IMR-90 (cell line): ENCODE data around the gene RNF213. TPM values are rescaled to one million over a fixed set of nuclear protein-coding genes. Genes with fewer than 3 reads are reported as not detected.

Experiments used
- ATAC-seq: fragments of 200-7000 bp; cut with Tn5 transposase; 2 replicates; pipeline ENCODE4 v1.9.1; 2020; ENCODE audit warnings: low read depth, mild to moderate bottlenecking, moderate library complexity
- BruUV-seq: library from RNA; stranded (reverse); fragments of 400-500 nt; replicated peaks from 2 replicates; lab custom pipeline; 2021; lab: Mats Ljungman, UMichigan
- CTCF ChIA-PET: fragments of 300-600 bp; formaldehyde crosslinking; extraction: SDS; loops from one replicate; lab custom pipeline; 2021; ENCODE audit warnings: antibody characterized with exemption; lab: Yijun Ruan, JAX
- POLR2A ChIA-PET: fragments of 300-600 bp; sonication (Branson Sonifier 250); formaldehyde crosslinking; loops from one replicate; lab custom pipeline; 2022; ENCODE audit warnings: antibody characterized with exemption; ENCODE audit not compliant: unreplicated experiment; lab: Charles Lee
- DNase-seq: peaks from one replicate; pipeline ENCODE4 v3.0.0; 2013
- H2AFZ ChIP-seq: replicated peaks from 2 replicates; pipeline ENCODE3; 2013; ENCODE audit warnings: low read length, mild to moderate bottlenecking; ENCODE audit not compliant: poor library complexity
- H2AK5ac ChIP-seq: 2 replicates; pipeline ENCODE4 v1.6.1; 2013; ENCODE audit warnings: low read depth, low read length, inconsistent platforms
- H2AK9ac ChIP-seq: replicated peaks from 2 replicates; pipeline ENCODE3; 2013; ENCODE audit warnings: mild to moderate bottlenecking, low read depth, low read length, moderate library complexity; ENCODE audit not compliant: poor library complexity
- H2BK120ac ChIP-seq: 2 replicates; pipeline ENCODE4 v1.6.1; 2013; ENCODE audit warnings: low read depth, low read length, inconsistent platforms
- H2BK15ac ChIP-seq: 3 replicates; pipeline ENCODE4 v1.6.1; 2013; ENCODE audit warnings: low read depth, low read length, inconsistent platforms
- H2BK20ac ChIP-seq: 2 replicates; pipeline ENCODE4 v1.6.1; 2013; ENCODE audit warnings: low read depth, mild to moderate bottlenecking, inconsistent platforms, low read length, moderate library complexity
- H2BK5ac ChIP-seq: 2 replicates; pipeline ENCODE4 v1.6.1; 2013; ENCODE audit warnings: mild to moderate bottlenecking, low read depth, low read length, inconsistent platforms; ENCODE audit not compliant: poor library complexity, severe bottlenecking
- H3K14ac ChIP-seq: replicated peaks from 2 replicates; pipeline ENCODE4 v1.6.1; 2013; ENCODE audit warnings: low read depth, low read length, inconsistent platforms
- H3K18ac ChIP-seq: 2 replicates; pipeline ENCODE4 v1.6.1; 2013; ENCODE audit warnings: low read depth, low read length, control low read depth
- H3K23ac ChIP-seq: 2 replicates; pipeline ENCODE4 v1.6.1; 2013; ENCODE audit warnings: low read depth, low read length, inconsistent platforms
- H3K27ac ChIP-seq: 2 replicates; pipeline ENCODE4 v1.5.1; 2013; ENCODE audit warnings: mild to moderate bottlenecking, control low read depth, low read length; ENCODE audit not compliant: insufficient read depth
- H3K27me3 ChIP-seq: 2 replicates; pipeline ENCODE4 v1.6.1; 2013; ENCODE audit warnings: low read length; ENCODE audit not compliant: control insufficient read depth, insufficient read depth
- H3K36me3 ChIP-seq: 2 replicates; pipeline ENCODE4 v1.6.1; 2013; ENCODE audit warnings: low read length, mixed read lengths; ENCODE audit not compliant: control insufficient read depth, insufficient read depth
- H3K4ac ChIP-seq: 2 replicates; pipeline ENCODE4 v1.6.1; 2013; ENCODE audit warnings: low read depth, low read length, inconsistent platforms
- H3K4me1 ChIP-seq: 2 replicates; pipeline ENCODE4 v1.6.1; 2013; ENCODE audit warnings: low read length, mixed read lengths; ENCODE audit not compliant: control insufficient read depth, insufficient read depth
- H3K4me2 ChIP-seq: 2 replicates; pipeline ENCODE4 v1.6.1; 2013; ENCODE audit warnings: low read depth, mild to moderate bottlenecking, control low read depth, low read length, moderate library complexity
- H3K4me3 ChIP-seq: 2 replicates; pipeline ENCODE4 v1.5.1; 2013; ENCODE audit warnings: low read depth, mild to moderate bottlenecking, control low read depth, low read length, moderate library complexity; ENCODE audit not compliant: insufficient read depth
- H3K56ac ChIP-seq: 2 replicates; pipeline ENCODE4 v1.6.1; 2013; ENCODE audit warnings: low read length, inconsistent platforms; ENCODE audit not compliant: insufficient read depth; ENCODE audit errors: extremely low read depth
- H3K79me1 ChIP-seq, 2 experiments: 2 replicates each; pipeline ENCODE4 v1.6.1; 2013; ENCODE audit warnings: low read length in 2 of 2, inconsistent platforms in 1 of 2, low read depth in 1 of 2
- H3K9ac ChIP-seq: 2 replicates; pipeline ENCODE4 v1.6.1; 2013; ENCODE audit warnings: low read depth, low read length, control low read depth
- H3K9me1 ChIP-seq: 2 replicates; pipeline ENCODE4 v1.6.1; 2013; ENCODE audit warnings: low read length, inconsistent platforms; ENCODE audit not compliant: insufficient read depth
- H3K9me3 ChIP-seq: 2 replicates; pipeline ENCODE4 v1.6.1; 2013; ENCODE audit warnings: low read length; ENCODE audit not compliant: control insufficient read depth, insufficient read depth
- H4K20me1 ChIP-seq: 2 replicates; pipeline ENCODE4 v1.6.1; 2013; ENCODE audit warnings: low read length, inconsistent platforms; ENCODE audit not compliant: insufficient read depth
- H4K5ac ChIP-seq: 2 replicates; pipeline ENCODE4 v1.6.1; 2013; ENCODE audit warnings: mild to moderate bottlenecking, low read depth, low read length, control low read depth
- H4K8ac ChIP-seq, 2 experiments: 2 replicates each; pipeline ENCODE4 v1.6.1; 2013; ENCODE audit warnings: low read depth in 2 of 2, low read length in 2 of 2, control low read depth in 1 of 2, inconsistent platforms in 1 of 2
- H4K91ac ChIP-seq: 2 replicates; pipeline ENCODE4 v1.6.1; 2013; ENCODE audit warnings: low read depth, low read length, inconsistent platforms; ENCODE audit not compliant: insufficient read depth
- BHLHE40 ChIP-seq: fragments of 150-350 bp; IDR thresholded peaks from 2 replicates; pipeline ENCODE4 v1.6.1; 2016; ENCODE audit warnings: mild to moderate bottlenecking, low read depth, low read length
- CHD1 ChIP-seq: IDR thresholded peaks from 2 replicates; pipeline ENCODE4 v1.6.1; 2012; ENCODE audit warnings: low read depth, low read length, improper control_type of control experiment
- FOS ChIP-seq: fragments of 150-350 bp; IDR thresholded peaks from 2 replicates; pipeline ENCODE4 v1.6.1; 2016; ENCODE audit warnings: low read depth, low read length
- MAFK ChIP-seq: IDR thresholded peaks from 2 replicates; pipeline ENCODE4 v1.6.1; 2012; ENCODE audit warnings: low read depth, low read length, improper control_type of control experiment
- MAZ ChIP-seq: IDR thresholded peaks from 2 replicates; pipeline ENCODE4 v1.6.1; 2012; ENCODE audit warnings: low read depth, mild to moderate bottlenecking, low read length, improper control_type of control experiment, moderate library complexity, borderline replicate concordance
- NFE2L2 ChIP-seq: fragments of 150-350 bp; IDR thresholded peaks from 2 replicates; pipeline ENCODE4 v1.6.1; 2016; ENCODE audit warnings: low read depth, mild to moderate bottlenecking, low read length
- POLR2A ChIP-seq: IDR thresholded peaks from 2 replicates; pipeline ENCODE4 v1.6.1; 2012; ENCODE audit warnings: mild to moderate bottlenecking, low read depth, low read length
- RAD21 ChIP-seq: IDR thresholded peaks from 2 replicates; pipeline ENCODE4 v1.6.1; 2012; ENCODE audit warnings: low read length, improper control_type of control experiment
- RCOR1 ChIP-seq: IDR thresholded peaks from 2 replicates; pipeline ENCODE4 v1.6.1; 2012; ENCODE audit warnings: mild to moderate bottlenecking, low read length, improper control_type of control experiment; ENCODE audit not compliant: insufficient replicate concordance
- RFX5 ChIP-seq: IDR thresholded peaks from 2 replicates; pipeline ENCODE4 v1.8.0; 2012; ENCODE audit warnings: low read depth, mild to moderate bottlenecking, low read length, moderate library complexity
- SMC3 ChIP-seq: fragments of 150-350 bp; IDR thresholded peaks from 2 replicates; pipeline ENCODE4 v1.6.1; 2016; ENCODE audit warnings: low read depth, mild to moderate bottlenecking, antibody characterized with exemption, low read length, moderate library complexity
- WGBS, 2 experiments: methylation state at CpG; one replicate each; pipeline versions ENCODE4 v1.1.5 to v1.1.7; 2013; ENCODE audit warnings: missing lambda C conversion rate in 2 of 2; ENCODE audit not compliant: insufficient read length in 1 of 2; ENCODE audit errors: extremely low coverage in 2 of 2; 5-methylcytosine and 5-hydroxymethylcytosine counted together
- dilution Hi-C: fragments of 300-500 bp; cut with HindIII; formaldehyde crosslinking; loops from one replicate; pipeline ENCODE4 v1.14.3; 2018; ENCODE audit warnings: low sequenced_read_pairs; ENCODE audit not compliant: unreplicated experiment
- in situ Hi-C: fragments of 300-500 bp; cut with MboI; formaldehyde crosslinking; loops from 3 replicates; pipeline ENCODE4 v1.14.3; 2019; ENCODE audit warnings: low sequenced_read_pairs, inconsistent platforms, mixed read lengths
- intact Hi-C: fragments of 100-400 bp; cut with micrococcal nuclease; formaldehyde crosslinking; loops from 2 replicates; pipeline ENCODE4 v1.10.0; 2022
- polyA plus RNA-seq, 3 experiments: library from polyadenylated mRNA; depleted of rRNA; stranded (reverse); fragments of >200 nt; gene quantifications; 2 replicates each; pipeline ENCODE4 v1.2.3, GENCODE V29; 2012; ENCODE audit warnings: low replicate concordance in 1 of 3
- total RNA-seq: library from RNA; depleted of rRNA; stranded (reverse); fragments of >200 nt; gene quantifications from 2 replicates; pipeline ENCODE4 v1.2.3, GENCODE V29; 2012
- TF ChIP-seq, protein P1 (sequence below): conservative IDR thresholded peaks from 2 replicates; pipeline ENCODE4 v1.5.1; 2012; ENCODE audit warnings: mild to moderate bottlenecking, low read depth, low read length, improper control_type of control experiment
- TF ChIP-seq, protein P2 (sequence below): fragments of 150-350 bp; IDR thresholded peaks from 2 replicates; pipeline ENCODE4 v1.6.1; 2017; ENCODE audit warnings: mild to moderate bottlenecking, antibody characterized with exemption, low read length, low read depth
- TF ChIP-seq, protein P3 (sequence below): fragments of 150-350 bp; IDR thresholded peaks from 2 replicates; pipeline ENCODE4 v1.6.1; 2016; ENCODE audit warnings: low read depth, mild to moderate bottlenecking, low read length, moderate library complexity, borderline replicate concordance

RNF213 gene
- total and polyA plus RNA-seq, 2 of the 4 experiments (the other 2 are of a cell fraction), result 23.4 to 36.0 TPM

DNA sequence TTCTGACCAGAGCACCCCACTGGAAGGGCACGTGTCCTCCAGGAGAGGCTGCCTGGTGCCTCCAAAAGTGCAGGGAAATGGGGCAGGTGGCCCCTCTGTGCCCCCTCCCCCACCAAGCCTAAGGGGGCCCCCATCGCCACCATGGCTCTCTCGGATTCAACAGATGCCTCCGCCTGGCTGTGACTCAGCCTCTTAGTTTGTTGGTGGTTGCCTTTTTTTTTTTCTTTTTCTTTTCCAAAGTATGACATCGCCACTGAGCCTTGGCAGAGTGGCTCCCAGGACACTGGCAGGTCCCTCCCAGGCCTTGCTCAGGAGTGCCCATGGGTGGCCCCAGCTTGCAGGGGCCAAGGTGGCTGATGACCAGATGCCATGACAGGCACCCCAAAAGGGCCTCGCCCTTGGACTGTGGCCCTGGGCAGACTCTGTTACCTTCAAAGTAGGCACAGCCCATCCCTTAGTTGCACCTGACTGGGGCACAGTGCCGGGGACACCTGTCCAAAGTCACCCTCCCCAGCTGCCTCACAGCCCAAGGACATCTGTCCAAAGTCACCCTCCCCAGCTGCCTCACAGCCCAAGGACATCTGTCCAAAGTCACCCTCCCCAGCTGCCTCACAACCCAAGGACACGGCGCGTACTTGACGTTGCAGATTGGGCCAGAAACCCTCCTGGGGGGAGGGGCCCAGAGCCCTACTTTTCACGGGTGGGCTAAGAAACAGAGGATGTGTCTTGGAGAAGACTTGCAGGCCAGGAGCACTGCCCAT lies 186.2 kb downstream of the RNF213 start:
- dilution Hi-C loops, result no loop called here
- no peak overlapping the region for H2BK120ac ChIP-seq
- H3K9me3 ChIP-seq, result no peaks in the 10 kb centered on the region
- H4K8ac ChIP-seq, result no peak overlapping the region
- no peak overlapping the region for H3K56ac ChIP-seq
- no peak overlapping the region for H4K91ac ChIP-seq
- no peaks in the 10 kb centered on the region; the same call in 1 of the 2 replicates for H4K20me1 ChIP-seq
- no peak overlapping the region for H2BK15ac ChIP-seq
- H2AK9ac ChIP-seq, result no peak overlapping the region
- 0 out of 4 replicates have a peak, but pooled peaks cover 0 to 5% of the 10 kb centered on the region in 2 experiments for H3K79me1 ChIP-seq
- H3K14ac ChIP-seq, result no peak overlapping the region
- no peak overlapping the region for H2BK20ac ChIP-seq
- BruUV-seq, result no TSS peak
- in situ Hi-C loops, result no loop called here
- no peak overlapping the region for H2BK5ac ChIP-seq
- no peak overlapping the region for H2AK5ac ChIP-seq
- no peak overlapping the region for H3K4me3 ChIP-seq
- ChIA-PET CTCF (no interaction called here), POLR2A (no interaction called here)
- no peak overlapping the region for H3K27ac ChIP-seq
- no peak overlapping the region for H3K9ac ChIP-seq
- no peak overlapping the region for H3K4ac ChIP-seq
- H2AFZ ChIP-seq, result no peak overlapping the region
- H3K36me3 ChIP-seq, result no peaks in the 10 kb centered on the region
- no peak overlapping the region for H3K18ac ChIP-seq
- no peak overlapping the region for H3K4me2 ChIP-seq
- no peak overlapping the region for H4K5ac ChIP-seq
- H3K23ac ChIP-seq, result no peak overlapping the region
- DNase-seq (peak; percentile 58), ATAC-seq (0 out of 2 replicates have a peak, but pooled peaks have one; percentile 13)
- H3K4me1 ChIP-seq, result peaks cover 20% of the 10 kb centered on the region
- H3K27me3 ChIP-seq, result peaks cover 11% of the 10 kb centered on the region; the same call in 1 of the 2 replicates
- TF ChIP-seq POLR2A (no peak), RCOR1 (no peak), SMC3 (no peak), RAD21 (no peak), BHLHE40 (no peak), CHD1 (no peak), FOS (peak; percentile 11; the same call in 1 of the 2 replicates), RFX5 (no peak), MAZ (peak; percentile 35; the same call in 1 of the 2 replicates), NFE2L2 (no peak), MAFK (no peak)
- TF ChIP-seq, protein P1, sequence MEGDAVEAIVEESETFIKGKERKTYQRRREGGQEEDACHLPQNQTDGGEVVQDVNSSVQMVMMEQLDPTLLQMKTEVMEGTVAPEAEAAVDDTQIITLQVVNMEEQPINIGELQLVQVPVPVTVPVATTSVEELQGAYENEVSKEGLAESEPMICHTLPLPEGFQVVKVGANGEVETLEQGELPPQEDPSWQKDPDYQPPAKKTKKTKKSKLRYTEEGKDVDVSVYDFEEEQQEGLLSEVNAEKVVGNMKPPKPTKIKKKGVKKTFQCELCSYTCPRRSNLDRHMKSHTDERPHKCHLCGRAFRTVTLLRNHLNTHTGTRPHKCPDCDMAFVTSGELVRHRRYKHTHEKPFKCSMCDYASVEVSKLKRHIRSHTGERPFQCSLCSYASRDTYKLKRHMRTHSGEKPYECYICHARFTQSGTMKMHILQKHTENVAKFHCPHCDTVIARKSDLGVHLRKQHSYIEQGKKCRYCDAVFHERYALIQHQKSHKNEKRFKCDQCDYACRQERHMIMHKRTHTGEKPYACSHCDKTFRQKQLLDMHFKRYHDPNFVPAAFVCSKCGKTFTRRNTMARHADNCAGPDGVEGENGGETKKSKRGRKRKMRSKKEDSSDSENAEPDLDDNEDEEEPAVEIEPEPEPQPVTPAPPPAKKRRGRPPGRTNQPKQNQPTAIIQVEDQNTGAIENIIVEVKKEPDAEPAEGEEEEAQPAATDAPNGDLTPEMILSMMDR, result no peak
- TF ChIP-seq, protein P2, sequence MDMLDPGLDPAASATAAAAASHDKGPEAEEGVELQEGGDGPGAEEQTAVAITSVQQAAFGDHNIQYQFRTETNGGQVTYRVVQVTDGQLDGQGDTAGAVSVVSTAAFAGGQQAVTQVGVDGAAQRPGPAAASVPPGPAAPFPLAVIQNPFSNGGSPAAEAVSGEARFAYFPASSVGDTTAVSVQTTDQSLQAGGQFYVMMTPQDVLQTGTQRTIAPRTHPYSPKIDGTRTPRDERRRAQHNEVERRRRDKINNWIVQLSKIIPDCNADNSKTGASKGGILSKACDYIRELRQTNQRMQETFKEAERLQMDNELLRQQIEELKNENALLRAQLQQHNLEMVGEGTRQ, result no peak
- TF ChIP-seq, protein P3, sequence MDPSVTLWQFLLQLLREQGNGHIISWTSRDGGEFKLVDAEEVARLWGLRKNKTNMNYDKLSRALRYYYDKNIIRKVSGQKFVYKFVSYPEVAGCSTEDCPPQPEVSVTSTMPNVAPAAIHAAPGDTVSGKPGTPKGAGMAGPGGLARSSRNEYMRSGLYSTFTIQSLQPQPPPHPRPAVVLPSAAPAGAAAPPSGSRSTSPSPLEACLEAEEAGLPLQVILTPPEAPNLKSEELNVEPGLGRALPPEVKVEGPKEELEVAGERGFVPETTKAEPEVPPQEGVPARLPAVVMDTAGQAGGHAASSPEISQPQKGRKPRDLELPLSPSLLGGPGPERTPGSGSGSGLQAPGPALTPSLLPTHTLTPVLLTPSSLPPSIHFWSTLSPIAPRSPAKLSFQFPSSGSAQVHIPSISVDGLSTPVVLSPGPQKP, result no peak
- H3K9me1 ChIP-seq, result peaks cover 6% of the 10 kb centered on the region; the same call in 1 of the 2 replicates
- 80% methylated on average over 1 of the region's 12 CpGs; no CpG with 5 or more reads in 1 of the 2 experiments for WGBS, 2 experiments
- intact Hi-C loops, result no loop called here
